Small intestine (tissue), 7 donors: ENCODE measurements around the gene ARHGAP18. TPM values are rescaled to one million over a fixed set of nuclear protein-coding genes. Genes with fewer than 3 reads are reported as not detected.

Experiments
- DNase-seq, 2 donors: peaks; one replicate each; pipeline versions ENCODE4 v3.0.0 to v3.0.0-alpha.2; 2013
- FAIRE-seq: peaks from 2 replicates; lab custom pipeline; 2012; peaks lifted over from hg19 to GRCh38; lab: Jason Lieb, UNC
- H3K27ac ChIP-seq, 3 donors: one replicate each; pipeline ENCODE4 v1.5.1; 2013; ENCODE audit warnings: low read length in 2 of 3, mild to moderate bottlenecking in 2 of 3, control low read depth in 1 of 3, inconsistent platforms in 1 of 3, low read depth in 1 of 3, moderate library complexity in 1 of 3
- H3K27me3 ChIP-seq, 3 donors: one replicate each; pipeline ENCODE4 v1.6.1; 2013; ENCODE audit warnings: low read length in 3 of 3, inconsistent platforms in 1 of 3; ENCODE audit not compliant: control insufficient read depth in 3 of 3, insufficient read depth in 3 of 3
- H3K36me3 ChIP-seq, 3 donors: one replicate each; pipeline ENCODE4 v1.6.1; 2013; ENCODE audit warnings: low read length in 3 of 3, inconsistent platforms in 1 of 3, low read depth in 1 of 3, mild to moderate bottlenecking in 1 of 3, moderate library complexity in 1 of 3; ENCODE audit not compliant: control insufficient read depth in 3 of 3, insufficient read depth in 2 of 3
- H3K4me1 ChIP-seq, 3 donors: one replicate each; pipeline ENCODE4 v1.6.1; 2013; ENCODE audit warnings: low read length in 2 of 3, inconsistent platforms in 1 of 3, low read depth in 1 of 3, mild to moderate bottlenecking in 1 of 3, moderate library complexity in 1 of 3; ENCODE audit not compliant: control insufficient read depth in 3 of 3, insufficient read depth in 2 of 3
- H3K4me3 ChIP-seq, 3 donors: one replicate each; pipeline ENCODE4 v1.5.1; 2013; ENCODE audit warnings: low read length in 3 of 3, control low read depth in 1 of 3, inconsistent platforms in 1 of 3, low read depth in 1 of 3, mild to moderate bottlenecking in 1 of 3, moderate library complexity in 1 of 3
- H3K9me3 ChIP-seq, 2 donors: one replicate each; pipeline ENCODE4 v1.6.1; 2013; ENCODE audit warnings: low read depth in 1 of 2, low read length in 1 of 2; ENCODE audit not compliant: control insufficient read depth in 2 of 2, insufficient read depth in 1 of 2
- WGBS, 3 donors: extraction: QIAGEN DNeasy Blood & Tissue Kit; methylation state at CpG; one replicate each; pipeline ENCODE4 v1.1.7; 2013; 5-methylcytosine and 5-hydroxymethylcytosine counted together
- polyA plus RNA-seq, 4 donors: library from polyadenylated mRNA; stranded (reverse) in 3 of 4; unstranded in 1 of 4; fragments of 200-250 nt in 3 of 4; fragments of 120-200 nt in 1 of 4; gene quantifications; one replicate each; pipeline versions ENCODE4 v1.2.1 to v1.2.3, GENCODE V29; 2013
- donor health status: healthy with polysubstance abuse.
- donor health status: control.
- donor health status: control.
- donor health status: Bipolar disorder and iron deficiency.
- donor health status: healthy.

The ARHGAP18 gene
- polyA plus RNA-seq, 4 donors = 15.1 to 46.7 (median 29.3) TPM

GRCh38 chr6:129637340-129638054 is 72.5 kb downstream of the ARHGAP18 start:
- no peak for DNase-seq
- Histone ChIP-seq H3K4me1 (peaks cover 0 to 5% (median 4%) of the 10 kb centered on the region in 3 donors), H3K36me3 (peaks cover 6 to 26% (median 15%) of the 10 kb centered on the region in 3 donors), H3K9me3 (no peaks in the 10 kb centered on the region), H3K4me3 (no peak overlapping the region), H3K27ac (peak overlapping the region in 1 of 3 donors; percentile 20), H3K27me3 (no peaks in the 10 kb centered on the region)
- FAIRE-seq = no peak
- 85 to 89% (median 86%) methylated on average over 3 of the region's 3 CpGs for WGBS, 3 donors

- Histone ChIP-seq H3K4me1 (peaks cover 0 to 5% (median 4%) of the 10 kb centered on the region in 3 donors), H3K27me3 (no peaks in the 10 kb centered on the region), H3K9me3 (no peaks in the 10 kb centered on the region), H3K36me3 (peaks cover 6 to 27% (median 19%) of the 10 kb centered on the region in 3 donors), H3K4me3 (no peak overlapping the region), H3K27ac (peak overlapping the region in 1 of 3 donors; percentile 23)
- FAIRE-seq = no peak
- WGBS, 3 donors = 90 to 97% (median 97%) methylated on average over 3 of the region's 3 CpGs
- peak in 1 of 2 donors; percentile 34 for DNase-seq
Observed at GRCh38 chr6:129635396-129636130, 74.4 kb downstream of the ARHGAP18 start.

- 19 to 64% (median 44%) methylated on average over 4 of the region's 4 CpGs for WGBS, 3 donors
- Histone ChIP-seq H3K27me3 (no peaks in the 10 kb centered on the region), H3K4me3 (no peak overlapping the region), H3K9me3 (no peaks in the 10 kb centered on the region), H3K36me3 (peaks cover 6 to 27% (median 20%) of the 10 kb centered on the region in 3 donors), H3K4me1 (peaks cover 0 to 5% (median 4%) of the 10 kb centered on the region in 3 donors), H3K27ac (no peak overlapping the region)
- FAIRE-seq = no peak
- DNase-seq = peak in 1 of 2 donors; percentile 9
Observed at GRCh38 chr6:129634411-129635230, 75.4 kb downstream of the ARHGAP18 start.

GRCh38 chr6:129633529-129633928 is 76.4 kb downstream of the ARHGAP18 start:
- Histone ChIP-seq H3K4me3 (no peak overlapping the region), H3K27ac (no peak overlapping the region), H3K27me3 (no peaks in the 10 kb centered on the region), H3K9me3 (no peaks in the 10 kb centered on the region), H3K4me1 (peaks cover 0 to 5% (median 4%) of the 10 kb centered on the region in 3 donors), H3K36me3 (peaks cover 8 to 29% (median 25%) of the 10 kb centered on the region in 3 donors)
- DNase-seq (no peak), FAIRE-seq (no peak)
- WGBS, 3 donors = 95 to 100% (median 97%) methylated on average over 3 of the region's 3 CpGs

GRCh38 chr6:129632172-129632613 is 77.8 kb downstream of the ARHGAP18 start:
- H3K36me3 ChIP-seq = peaks cover 3 to 25% (median 23%) of the 10 kb centered on the region in 3 donors
- FAIRE-seq = no peak

GRCh38 chr6:129631070-129631469 is 78.9 kb downstream of the ARHGAP18 start:
- Histone ChIP-seq H3K4me3 (no peak overlapping the region), H3K27ac (no peak overlapping the region), H3K27me3 (no peaks in the 10 kb centered on the region), H3K4me1 (no peaks in the 10 kb centered on the region), H3K36me3 (peaks cover 2 to 18% (median 17%) of the 10 kb centered on the region in 3 donors), H3K9me3 (no peaks in the 10 kb centered on the region)
- WGBS, 3 donors = 76 to 91% (median 86%) methylated on average over 3 of the region's 3 CpGs
- FAIRE-seq (no peak), DNase-seq (no peak)

More at GRCh38 chr6:129632172-129632613, 77.8 kb downstream of the ARHGAP18 start:
- Histone ChIP-seq H3K9me3 (no peaks in the 10 kb centered on the region), H3K4me3 (no peak overlapping the region), H3K27me3 (no peaks in the 10 kb centered on the region), H3K27ac (no peak overlapping the region), H3K4me1 (no peaks in the 10 kb centered on the region)
- no peak for DNase-seq

- 76 to 88% (median 79%) methylated on average over 1 of the region's 1 CpG for WGBS, 3 donors
- Histone ChIP-seq H3K4me3 (no peak overlapping the region), H3K27me3 (no peaks in the 10 kb centered on the region), H3K9me3 (no peaks in the 10 kb centered on the region), H3K27ac (no peak overlapping the region), H3K4me1 (no peaks in the 10 kb centered on the region), H3K36me3 (peaks cover 2 to 17% (median 13%) of the 10 kb centered on the region in 3 donors)
- DNase-seq (no peak), FAIRE-seq (no peak)
Observed at GRCh38 chr6:129630596-129630995, 79.4 kb downstream of the ARHGAP18 start.
